Ammon's horn (tissue), 1 donor: ENCODE results near the gene CEP350.

Experiments
- DNase-seq: peaks from one replicate; pipeline ENCODE4 v3.0.0-alpha.2; 2016; ENCODE audit warnings: low spot score

The CEP350 gene

GRCh38 chr1:180157108-180157507 lies 202.5 kb downstream of the CEP350 start:
- no peak for DNase-seq

GRCh38 chr1:180157576-180158057 lies 203.0 kb downstream of the CEP350 start:
- DNase-seq: no peak

- DNase-seq: no peak
These were observed 203.8 kb downstream of the CEP350 start for GRCh38 chr1:180158149-180159147.

GRCh38 chr1:180160357-180160756 lies 205.7 kb downstream of the CEP350 start:
- DNase-seq: no peak

- no peak for DNase-seq
These were observed 208.4 kb downstream of the CEP350 start for GRCh38 chr1:180163041-180163440.
